ENCODE data around the gene LRMDA.

LRMDA gene

GRCh38 chr10:75610183-75610582 is 178.8 kb downstream of the LRMDA start:
- no peak for DNase-seq (ENCODE audit: low read depth, low spot score)
- Histone ChIP-seq H3K36me3 (ENCODE audit: control insufficient read depth, insufficient read depth, low read length) (no peaks in the 10 kb centered on the region), H3K27me3 (ENCODE audit: control insufficient read depth, insufficient read depth, low read length) (no peaks in the 10 kb centered on the region), H3K4me3 (ENCODE audit: low read length) (no peak overlapping the region), H3K9me3 (ENCODE audit: control insufficient read depth, insufficient read depth, low read length) (no peaks in the 10 kb centered on the region), H3K4me1 (ENCODE audit: control insufficient read depth, insufficient read depth, low read length) (no peaks in the 10 kb centered on the region), H3K27ac (ENCODE audit: low read length) (no peak overlapping the region)
- no CpG with 5 or more reads among the region's 1 CpG for WGBS (ENCODE audit: insufficient coverage, insufficient read length)

- H3K4me1 ChIP-seq (ENCODE audit: control insufficient read depth, insufficient read depth, low read length) = no peaks in the 10 kb centered on the region
- DNase-seq (ENCODE audit: low read depth, low spot score) = no peak
- no peak overlapping the region for H3K4me3 ChIP-seq (ENCODE audit: low read length)
- no peaks in the 10 kb centered on the region for H3K9me3 ChIP-seq (ENCODE audit: control insufficient read depth, insufficient read depth, low read length)
- H3K27me3 ChIP-seq (ENCODE audit: control insufficient read depth, insufficient read depth, low read length) = no peaks in the 10 kb centered on the region
- H3K27ac ChIP-seq (ENCODE audit: low read length) = no peak overlapping the region
- H3K36me3 ChIP-seq (ENCODE audit: control insufficient read depth, insufficient read depth, low read length) = no peaks in the 10 kb centered on the region
- WGBS (ENCODE audit: insufficient coverage, insufficient read length) = no CpG with 5 or more reads among the region's 7 CpGs
These were observed 180.0 kb downstream of the LRMDA start for GRCh38 chr10:75611172-75611992.

GRCh38 chr10:75611993-75612372 is 180.6 kb downstream of the LRMDA start:
- no peak for DNase-seq (ENCODE audit: low read depth, low spot score)
- H3K9me3 ChIP-seq (ENCODE audit: control insufficient read depth, insufficient read depth, low read length) = no peaks in the 10 kb centered on the region
- no peaks in the 10 kb centered on the region for H3K4me1 ChIP-seq (ENCODE audit: control insufficient read depth, insufficient read depth, low read length)
- H3K4me3 ChIP-seq (ENCODE audit: low read length) = no peak overlapping the region
- H3K27ac ChIP-seq (ENCODE audit: low read length) = no peak overlapping the region
- H3K36me3 ChIP-seq (ENCODE audit: control insufficient read depth, insufficient read depth, low read length) = no peaks in the 10 kb centered on the region
- 100% methylated on average over 1 of the region's 3 CpGs for WGBS (ENCODE audit: insufficient coverage, insufficient read length)
- H3K27me3 ChIP-seq (ENCODE audit: control insufficient read depth, insufficient read depth, low read length) = no peaks in the 10 kb centered on the region

GRCh38 chr10:75612904-75613684 is 181.7 kb downstream of the LRMDA start:
- no peaks in the 10 kb centered on the region for H3K27me3 ChIP-seq (ENCODE audit: control insufficient read depth, insufficient read depth, low read length)
- no peak overlapping the region for H3K4me3 ChIP-seq (ENCODE audit: low read length)
- WGBS (ENCODE audit: insufficient coverage, insufficient read length) = no CpG with 5 or more reads among the region's 5 CpGs
- H3K36me3 ChIP-seq (ENCODE audit: control insufficient read depth, insufficient read depth, low read length) = no peaks in the 10 kb centered on the region
- no peak for DNase-seq (ENCODE audit: low read depth, low spot score)
- H3K27ac ChIP-seq (ENCODE audit: low read length) = no peak overlapping the region
- no peaks in the 10 kb centered on the region for H3K4me1 ChIP-seq (ENCODE audit: control insufficient read depth, insufficient read depth, low read length)
- H3K9me3 ChIP-seq (ENCODE audit: control insufficient read depth, insufficient read depth, low read length) = no peaks in the 10 kb centered on the region

- H3K36me3 ChIP-seq (ENCODE audit: control insufficient read depth, insufficient read depth, low read length) = no peaks in the 10 kb centered on the region
- no peak overlapping the region for H3K27ac ChIP-seq (ENCODE audit: low read length)
- no peaks in the 10 kb centered on the region for H3K4me1 ChIP-seq (ENCODE audit: control insufficient read depth, insufficient read depth, low read length)
- no peak overlapping the region for H3K4me3 ChIP-seq (ENCODE audit: low read length)
- 100% methylated on average over 1 of the region's 10 CpGs for WGBS (ENCODE audit: insufficient coverage, insufficient read length)
- H3K27me3 ChIP-seq (ENCODE audit: control insufficient read depth, insufficient read depth, low read length) = no peaks in the 10 kb centered on the region
- DNase-seq (ENCODE audit: low read depth, low spot score) = no peak
- H3K9me3 ChIP-seq (ENCODE audit: control insufficient read depth, insufficient read depth, low read length) = no peaks in the 10 kb centered on the region
These were observed 182.5 kb downstream of the LRMDA start for GRCh38 chr10:75613685-75614504.

GRCh38 chr10:75616076-75616475 is 184.7 kb downstream of the LRMDA start:
- Histone ChIP-seq H3K4me1 (ENCODE audit: control insufficient read depth, insufficient read depth, low read length) (no peaks in the 10 kb centered on the region), H3K9me3 (ENCODE audit: control insufficient read depth, insufficient read depth, low read length) (no peaks in the 10 kb centered on the region), H3K4me3 (ENCODE audit: low read length) (no peak overlapping the region), H3K27ac (ENCODE audit: low read length) (no peak overlapping the region), H3K27me3 (ENCODE audit: control insufficient read depth, insufficient read depth, low read length) (no peaks in the 10 kb centered on the region), H3K36me3 (ENCODE audit: control insufficient read depth, insufficient read depth, low read length) (no peaks in the 10 kb centered on the region)
- DNase-seq (ENCODE audit: low read depth, low spot score) = no peak
- no CpG with 5 or more reads among the region's 3 CpGs for WGBS (ENCODE audit: insufficient coverage, insufficient read length)

GRCh38 chr10:75616874-75617478 is 185.6 kb downstream of the LRMDA start:
- Histone ChIP-seq H3K27ac (ENCODE audit: low read length) (no peak overlapping the region), H3K27me3 (ENCODE audit: control insufficient read depth, insufficient read depth, low read length) (no peaks in the 10 kb centered on the region), H3K4me1 (ENCODE audit: control insufficient read depth, insufficient read depth, low read length) (no peaks in the 10 kb centered on the region), H3K36me3 (ENCODE audit: control insufficient read depth, insufficient read depth, low read length) (no peaks in the 10 kb centered on the region), H3K4me3 (ENCODE audit: low read length) (no peak overlapping the region), H3K9me3 (ENCODE audit: control insufficient read depth, insufficient read depth, low read length) (no peaks in the 10 kb centered on the region)
- no CpG with 5 or more reads among the region's 3 CpGs for WGBS (ENCODE audit: insufficient coverage, insufficient read length)
- DNase-seq (ENCODE audit: low read depth, low spot score) = no peak

GRCh38 chr10:75617485-75618155 is 186.2 kb downstream of the LRMDA start:
- no peaks in the 10 kb centered on the region for H3K9me3 ChIP-seq (ENCODE audit: control insufficient read depth, insufficient read depth, low read length)
- no CpG with 5 or more reads among the region's 4 CpGs for WGBS (ENCODE audit: insufficient coverage, insufficient read length)
- H3K4me3 ChIP-seq (ENCODE audit: low read length) = no peak overlapping the region
- no peaks in the 10 kb centered on the region for H3K27me3 ChIP-seq (ENCODE audit: control insufficient read depth, insufficient read depth, low read length)
- no peaks in the 10 kb centered on the region for H3K36me3 ChIP-seq (ENCODE audit: control insufficient read depth, insufficient read depth, low read length)
- H3K4me1 ChIP-seq (ENCODE audit: control insufficient read depth, insufficient read depth, low read length) = no peaks in the 10 kb centered on the region
- no peak for DNase-seq (ENCODE audit: low read depth, low spot score)
- no peak overlapping the region for H3K27ac ChIP-seq (ENCODE audit: low read length)

- WGBS (ENCODE audit: insufficient coverage, insufficient read length) = no CpG with 5 or more reads among the region's 3 CpGs
- Histone ChIP-seq H3K27me3 (ENCODE audit: control insufficient read depth, insufficient read depth, low read length) (no peaks in the 10 kb centered on the region), H3K27ac (ENCODE audit: low read length) (no peak overlapping the region), H3K4me3 (ENCODE audit: low read length) (no peak overlapping the region), H3K4me1 (ENCODE audit: control insufficient read depth, insufficient read depth, low read length) (no peaks in the 10 kb centered on the region), H3K9me3 (ENCODE audit: control insufficient read depth, insufficient read depth, low read length) (no peaks in the 10 kb centered on the region), H3K36me3 (ENCODE audit: control insufficient read depth, insufficient read depth, low read length) (no peaks in the 10 kb centered on the region)
- no peak for DNase-seq (ENCODE audit: low read depth, low spot score)
These were observed 188.2 kb downstream of the LRMDA start for GRCh38 chr10:75619635-75620034.

- H3K9me3 ChIP-seq (ENCODE audit: control insufficient read depth, insufficient read depth, low read length) = no peaks in the 10 kb centered on the region
- H3K4me1 ChIP-seq (ENCODE audit: control insufficient read depth, insufficient read depth, low read length) = no peaks in the 10 kb centered on the region
- H3K27ac ChIP-seq (ENCODE audit: low read length) = no peak overlapping the region
- no peaks in the 10 kb centered on the region for H3K36me3 ChIP-seq (ENCODE audit: control insufficient read depth, insufficient read depth, low read length)
- H3K4me3 ChIP-seq (ENCODE audit: low read length) = no peak overlapping the region
- no peak for DNase-seq (ENCODE audit: low read depth, low spot score)
- H3K27me3 ChIP-seq (ENCODE audit: control insufficient read depth, insufficient read depth, low read length) = no peaks in the 10 kb centered on the region
These were observed 188.9 kb downstream of the LRMDA start for GRCh38 chr10:75620356-75620755.

All from iPS DF 6.9 (cell line).